Caco-2 (cell line): ENCODE measurements around the gene PNMA8A. TPM values are rescaled to one million over a fixed set of nuclear protein-coding genes. Genes with fewer than 3 reads are reported as not detected.

ENCODE experiments used
- BruUV-seq: library from RNA; stranded (reverse); fragments of 400-500 nt; replicated peaks from 2 replicates; lab custom pipeline; 2021; lab: Mats Ljungman, UMichigan
- CTCF ChIA-PET: fragments of 300-600 bp; sonication (Branson Sonifier 250); formaldehyde crosslinking; loops from one replicate; lab custom pipeline; 2022; ENCODE audit warnings: antibody characterized with exemption; lab: Charles Lee
- POLR2A ChIA-PET: fragments of 300-600 bp; sonication (Branson Sonifier 250); formaldehyde crosslinking; loops from one replicate; lab custom pipeline; 2022; ENCODE audit warnings: antibody characterized with exemption; lab: Charles Lee
- DNase-seq, 2 experiments: peaks; one replicate each; pipeline versions ENCODE4 v3.0.0 to v3.0.0-alpha.2; 2020 to 2022
- H3K27me3 ChIP-seq: replicated peaks from 2 replicates; pipeline ENCODE4 v1.6.0; 2011; ENCODE audit warnings: low read length; ENCODE audit not compliant: control insufficient read depth, insufficient read depth
- H3K36me3 ChIP-seq: 2 replicates; pipeline ENCODE4 v1.5.1; 2011; ENCODE audit warnings: low read length; ENCODE audit not compliant: control insufficient read depth, insufficient read depth
- H3K4me1 ChIP-seq: fragments of 250-450 bp; sonication (Bioruptor Pico); 2 replicates; pipeline ENCODE4 v1.5.1; 2020; ENCODE audit warnings: mild to moderate bottlenecking
- H3K4me3 ChIP-seq: 2 replicates; pipeline ENCODE4 v1.5.1; 2011; ENCODE audit warnings: low read depth, mild to moderate bottlenecking, control low read depth, low read length
- H3K9me3 ChIP-seq: fragments of 250-450 bp; sonication (Bioruptor Pico); 2 replicates; pipeline ENCODE4 v1.5.1; 2020; ENCODE audit warnings: mild to moderate bottlenecking, moderate library complexity
- H3K27ac Mint-ChIP-seq: one replicate; pipeline ENCODE4 v1.8.0; 2022; ENCODE audit warnings: mixed read lengths; ENCODE audit not compliant: unreplicated experiment
- H3K27me3 Mint-ChIP-seq: one replicate; pipeline ENCODE4 v1.8.0; 2022; ENCODE audit warnings: mixed read lengths; ENCODE audit not compliant: insufficient read depth, unreplicated experiment
- H3K36me3 Mint-ChIP-seq: one replicate; pipeline ENCODE4 v1.8.0; 2022; ENCODE audit warnings: mild to moderate bottlenecking, mixed read lengths; ENCODE audit not compliant: insufficient read depth, unreplicated experiment
- H3K4me1 Mint-ChIP-seq: one replicate; pipeline ENCODE4 v1.8.0; 2022; ENCODE audit warnings: low read depth, mixed read lengths; ENCODE audit not compliant: unreplicated experiment
- H3K4me3 Mint-ChIP-seq: one replicate; pipeline ENCODE4 v1.8.0; 2022; ENCODE audit warnings: mild to moderate bottlenecking, moderate library complexity, mixed read lengths; ENCODE audit not compliant: unreplicated experiment
- H3K9me3 Mint-ChIP-seq: one replicate; pipeline ENCODE4 v1.8.0; 2022; ENCODE audit warnings: mixed read lengths; ENCODE audit not compliant: unreplicated experiment
- intact Hi-C: fragments of 100-400 bp; cut with micrococcal nuclease; formaldehyde crosslinking; loops from one replicate; pipeline ENCODE4 v1.10.0; 2022; ENCODE audit not compliant: unreplicated experiment
- total RNA-seq: library from RNA; stranded (reverse); gene quantifications from 2 replicates; pipeline ENCODE4 v1.2.3, GENCODE V29; 2022
- TF ChIP-seq, protein P1 (sequence below), 2 experiments: fragments of 200-600 bp in 1 of 2; IDR thresholded peaks; 1 replicate in 1 of 2; 2 replicates in 1 of 2; pipeline versions ENCODE4 v1.5.1 to v1.8.0; 2011 to 2022; ENCODE audit warnings: antibody characterized with exemption in 1 of 2, control low read depth in 1 of 2, inconsistent platforms in 1 of 2, low read depth in 1 of 2, low read length in 1 of 2, mild to moderate bottlenecking in 1 of 2, moderate library complexity in 1 of 2; ENCODE audit not compliant: insufficient read depth in 1 of 2, severe bottlenecking in 1 of 2, unreplicated experiment in 1 of 2

PNMA8A gene
- total RNA-seq, 1 experiment from 2014 or later = not detected

DNA sequence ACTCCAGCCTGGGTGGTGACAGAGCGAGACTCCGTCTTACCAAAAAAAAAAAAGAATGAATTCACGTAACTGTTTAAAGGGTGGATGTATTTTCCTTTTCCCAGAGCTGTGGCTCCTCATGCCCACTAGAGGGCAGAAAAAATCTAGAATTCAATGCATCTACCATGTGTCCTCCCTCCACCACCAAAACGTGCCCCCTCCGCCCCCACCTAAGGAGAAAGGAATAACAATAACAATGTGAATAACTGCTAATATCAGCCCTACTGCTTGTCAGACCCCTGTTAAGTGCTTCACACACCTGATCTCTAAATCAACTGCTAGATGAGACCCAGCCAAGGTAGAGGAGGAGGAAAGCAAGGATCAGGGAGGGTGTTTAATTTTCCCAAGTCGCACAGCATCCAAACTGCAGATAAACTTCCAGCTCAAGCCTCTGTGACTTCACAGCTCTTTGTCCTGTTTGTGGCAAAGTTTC lies 44.6 kb upstream of the PNMA8A start:
- Mint-ChIP-seq H3K27ac (no peak overlapping the region), H3K27me3 (no peaks in the 10 kb centered on the region), H3K9me3 (peaks cover 14% of the 10 kb centered on the region), H3K4me1 (no peaks in the 10 kb centered on the region), H3K4me3 (no peak overlapping the region), H3K36me3 (no peaks in the 10 kb centered on the region)
- no peaks in the 10 kb centered on the region for H3K36me3 ChIP-seq
- DNase-seq = peak in 1 of 2 experiments; percentile 32
- TF ChIP-seq, protein P1, sequence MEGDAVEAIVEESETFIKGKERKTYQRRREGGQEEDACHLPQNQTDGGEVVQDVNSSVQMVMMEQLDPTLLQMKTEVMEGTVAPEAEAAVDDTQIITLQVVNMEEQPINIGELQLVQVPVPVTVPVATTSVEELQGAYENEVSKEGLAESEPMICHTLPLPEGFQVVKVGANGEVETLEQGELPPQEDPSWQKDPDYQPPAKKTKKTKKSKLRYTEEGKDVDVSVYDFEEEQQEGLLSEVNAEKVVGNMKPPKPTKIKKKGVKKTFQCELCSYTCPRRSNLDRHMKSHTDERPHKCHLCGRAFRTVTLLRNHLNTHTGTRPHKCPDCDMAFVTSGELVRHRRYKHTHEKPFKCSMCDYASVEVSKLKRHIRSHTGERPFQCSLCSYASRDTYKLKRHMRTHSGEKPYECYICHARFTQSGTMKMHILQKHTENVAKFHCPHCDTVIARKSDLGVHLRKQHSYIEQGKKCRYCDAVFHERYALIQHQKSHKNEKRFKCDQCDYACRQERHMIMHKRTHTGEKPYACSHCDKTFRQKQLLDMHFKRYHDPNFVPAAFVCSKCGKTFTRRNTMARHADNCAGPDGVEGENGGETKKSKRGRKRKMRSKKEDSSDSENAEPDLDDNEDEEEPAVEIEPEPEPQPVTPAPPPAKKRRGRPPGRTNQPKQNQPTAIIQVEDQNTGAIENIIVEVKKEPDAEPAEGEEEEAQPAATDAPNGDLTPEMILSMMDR (IDR thresholded peaks at IDR 0.05; ENCODE audit: insufficient read depth in 1 of 2, low read depth in 1 of 2, low read length in 1 of 2, severe bottlenecking in 1 of 2, unreplicated experiment in 1 of 2) = peak; percentile 60 to 73
- H3K27me3 ChIP-seq = no peaks in the 10 kb centered on the region
- H3K9me3 ChIP-seq = 0 out of 2 replicates have a peak, but pooled peaks cover 4% of the 10 kb centered on the region
- POLR2A ChIA-PET = interaction anchor here (0.7 kb wide), 1 partner anchor 11 kb away, joined by 3 read pairs; no protein-coding TSS in a partner anchor
- CTCF ChIA-PET = interaction anchor here (0.6 to 1.6 kb wide), 5 partner anchors 9 to 800 kb away, joined by 3 to 6 read pairs (median 3); no protein-coding TSS in a partner anchor
- intact Hi-C loops = no loop called here
- H3K4me3 ChIP-seq = no peak overlapping the region
- no TSS peak for BruUV-seq
- no peaks in the 10 kb centered on the region for H3K4me1 ChIP-seq

DNA sequence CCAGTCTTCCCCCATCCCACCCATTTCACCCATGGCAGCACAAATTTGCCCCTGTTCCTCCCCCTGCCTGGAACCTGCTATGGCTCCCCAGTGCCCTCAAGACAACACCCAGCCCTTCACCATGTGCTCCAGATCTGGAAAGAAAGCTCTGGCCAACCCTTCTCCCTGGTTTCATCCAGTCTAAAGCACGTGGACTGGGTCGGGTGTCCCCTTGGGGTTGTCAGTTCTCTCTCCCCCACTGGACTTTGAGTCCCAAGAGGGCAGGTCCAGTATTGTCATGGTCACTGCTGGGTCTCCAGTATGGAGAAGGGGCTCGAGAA lies 43.9 kb upstream of the PNMA8A start:
- Histone ChIP-seq H3K27me3 (no peaks in the 10 kb centered on the region), H3K4me3 (no peak overlapping the region), H3K36me3 (no peaks in the 10 kb centered on the region), H3K9me3 (0 out of 2 replicates have a peak, but pooled peaks cover 4% of the 10 kb centered on the region), H3K4me1 (no peaks in the 10 kb centered on the region)
- POLR2A ChIA-PET = no interaction called here
- H3K36me3 Mint-ChIP-seq = no peaks in the 10 kb centered on the region
- H3K4me3 Mint-ChIP-seq = no peak overlapping the region
- TF ChIP-seq, protein P1 (IDR thresholded peaks at IDR 0.05; ENCODE audit: insufficient read depth in 1 of 2, low read depth in 1 of 2, low read length in 1 of 2, severe bottlenecking in 1 of 2, unreplicated experiment in 1 of 2) = no peak
- intact Hi-C loops = no loop called here
- CTCF ChIA-PET = interaction anchor here (1.1 kb wide), 1 partner anchor 114 kb away, joined by 3 read pairs; no protein-coding TSS in a partner anchor
- H3K27ac Mint-ChIP-seq = no peak overlapping the region
- no peaks in the 10 kb centered on the region for H3K4me1 Mint-ChIP-seq
- no peaks in the 10 kb centered on the region for H3K27me3 Mint-ChIP-seq
- no peak for DNase-seq
- H3K9me3 Mint-ChIP-seq = peaks cover 19% of the 10 kb centered on the region
- no TSS peak for BruUV-seq

DNA sequence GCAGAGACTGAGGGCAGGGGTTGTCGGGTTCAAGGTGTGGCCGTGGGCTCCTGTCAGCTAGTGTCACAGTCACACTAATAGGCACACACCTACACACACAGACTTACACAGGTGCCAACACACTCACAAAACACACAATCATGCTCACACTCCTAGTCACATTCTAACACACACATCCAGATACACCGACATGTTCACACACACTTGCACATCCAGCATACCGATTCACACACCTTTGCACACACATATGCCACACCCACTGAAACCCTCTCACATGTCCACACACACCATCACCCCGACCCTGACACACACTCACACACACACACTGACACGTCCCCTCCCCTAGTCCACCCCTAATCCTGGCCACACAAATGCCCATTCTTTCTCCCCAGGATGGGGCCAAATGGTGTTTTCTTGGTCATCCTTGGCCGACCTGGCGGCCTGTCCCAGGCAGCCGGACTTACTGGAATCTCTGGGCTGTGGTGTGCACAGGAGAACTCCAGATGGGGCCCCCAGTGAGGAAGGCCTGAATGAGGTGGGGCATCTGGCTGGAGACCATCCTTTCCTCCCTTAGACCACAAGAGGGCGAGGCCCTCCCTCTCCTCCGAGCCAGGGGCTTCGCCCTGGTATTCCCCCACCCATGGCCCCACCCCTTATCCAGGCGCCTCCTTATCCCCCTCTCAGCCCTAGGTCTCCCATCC lies 43.4 kb upstream of the PNMA8A start:
- ChIA-PET POLR2A (no interaction called here), CTCF (no interaction called here)
- Histone ChIP-seq H3K4me1 (no peaks in the 10 kb centered on the region), H3K36me3 (no peaks in the 10 kb centered on the region), H3K27me3 (no peaks in the 10 kb centered on the region), H3K4me3 (no peak overlapping the region), H3K9me3 (0 out of 2 replicates have a peak, but pooled peaks cover 4% of the 10 kb centered on the region)
- H3K27me3 Mint-ChIP-seq = no peaks in the 10 kb centered on the region
- TF ChIP-seq, protein P1 (IDR thresholded peaks at IDR 0.05; ENCODE audit: insufficient read depth in 1 of 2, low read depth in 1 of 2, low read length in 1 of 2, severe bottlenecking in 1 of 2, unreplicated experiment in 1 of 2) = no peak
- no peaks in the 10 kb centered on the region for H3K36me3 Mint-ChIP-seq
- no TSS peak for BruUV-seq
- H3K4me1 Mint-ChIP-seq = no peaks in the 10 kb centered on the region
- H3K4me3 Mint-ChIP-seq = no peak overlapping the region
- intact Hi-C loops = no loop called here
- H3K9me3 Mint-ChIP-seq = peaks cover 19% of the 10 kb centered on the region
- no peak overlapping the region for H3K27ac Mint-ChIP-seq
- no peak for DNase-seq
